GM12878 (cell line): ENCODE measurements around the gene DNAJB6. TPM values are rescaled to one million over a fixed set of nuclear protein-coding genes. Genes with fewer than 3 reads are reported as not detected.
A peak's percentile ranks its signal among the peaks of the same experiment; 100 is the strongest.

Experiments used
- ATAC-seq: fragments of 200-7000 bp; cut with Tn5 transposase; 3 replicates; pipeline ENCODE4 v1.9.1; 2020; ENCODE audit warnings: mild to moderate bottlenecking, moderate library complexity
- BruUV-seq: library from RNA; stranded (reverse); fragments of 400-500 nt; replicated peaks from 2 replicates; lab custom pipeline; 2021; lab: Mats Ljungman, UMichigan
- CTCF ChIA-PET: fragments of 300-600 bp; sonication (Branson Sonifier 250); formaldehyde crosslinking; extraction: SDS; loops from one replicate; lab custom pipeline; 2021; ENCODE audit warnings: inconsistent platforms; lab: Yijun Ruan, JAX
- POLR2A ChIA-PET: fragments of 350-600 bp; formaldehyde crosslinking; extraction: SDS; loops from one replicate; lab custom pipeline; 2021; ENCODE audit warnings: inconsistent platforms; lab: Charles Lee
- RAD21 ChIA-PET: fragments of 300-600 bp; sonication (Branson Sonifier 250); formaldehyde crosslinking; loops from one replicate; lab custom pipeline; 2023; ENCODE audit warnings: antibody characterized with exemption; ENCODE audit not compliant: unreplicated experiment; lab: Charles Lee
- SMC1A ChIA-PET: fragments of 300-600 bp; sonication (Branson Sonifier 250); formaldehyde crosslinking; loops from one replicate; lab custom pipeline; 2023; ENCODE audit not compliant: unreplicated experiment, uncharacterized antibody; lab: Charles Lee
- DNase-seq: peaks from one replicate; pipeline ENCODE4 v3.0.0-alpha.2; 2011; ENCODE audit warnings: low read depth, low spot score
- FAIRE-seq: peaks from 3 replicates; lab custom pipeline; 2011; peaks lifted over from hg19 to GRCh38; lab: Jason Lieb, UNC
- H2AFZ ChIP-seq: 2 replicates; pipeline ENCODE4 v1.6.0; 2011; ENCODE audit warnings: low read depth, low read length, control low read depth; ENCODE audit not compliant: control insufficient read depth
- H3K27ac ChIP-seq: 2 replicates; pipeline ENCODE4 v1.5.1; 2011; ENCODE audit warnings: control low read depth; ENCODE audit not compliant: control insufficient read depth, insufficient read depth
- H3K27me3 ChIP-seq, 2 experiments: replicated peaks in 1 of 2; 2 replicates each; pipeline versions ENCODE4 v1.6.0 to v1.6.1; 2011; ENCODE audit warnings: low read length in 1 of 2; ENCODE audit not compliant: control insufficient read depth in 2 of 2, insufficient read depth in 2 of 2
- H3K36me3 ChIP-seq, 2 experiments: 2 replicates each; pipeline ENCODE4 v1.5.1; 2011; ENCODE audit warnings: low read length in 1 of 2; ENCODE audit not compliant: control insufficient read depth in 2 of 2, insufficient read depth in 2 of 2
- H3K4me1 ChIP-seq: 2 replicates; pipeline ENCODE4 v1.6.1; 2011; ENCODE audit warnings: mild to moderate bottlenecking, low read length, moderate library complexity, mixed read lengths; ENCODE audit not compliant: control insufficient read depth, insufficient read depth
- H3K4me2 ChIP-seq: 2 replicates; pipeline ENCODE4 v1.6.0; 2011; ENCODE audit warnings: control low read depth; ENCODE audit not compliant: control insufficient read depth, insufficient read depth
- H3K4me3 ChIP-seq: fragments of 200-600 bp; sonication (generic); 2 replicates; pipeline ENCODE4 v1.5.1; 2016
- H3K79me2 ChIP-seq: 2 replicates; pipeline ENCODE4 v1.6.0; 2011; ENCODE audit warnings: low read length; ENCODE audit not compliant: control insufficient read depth, insufficient read depth
- H3K9ac ChIP-seq: 2 replicates; pipeline ENCODE4 v1.8.0; 2011; ENCODE audit warnings: low read length, control low read depth, mixed read lengths; ENCODE audit not compliant: control insufficient read depth, insufficient read depth
- H3K9me3 ChIP-seq: replicated peaks from 3 replicates; pipeline ENCODE4 v1.5.1; 2011; ENCODE audit warnings: mild to moderate bottlenecking, low read length; ENCODE audit not compliant: control insufficient read depth, insufficient read depth
- H4K20me1 ChIP-seq: 2 replicates; pipeline ENCODE4 v1.6.0; 2011; ENCODE audit not compliant: control insufficient read depth, insufficient read depth
- BCL3 ChIP-seq: IDR thresholded peaks from 2 replicates; pipeline ENCODE4 v1.6.1; 2011; ENCODE audit warnings: borderline replicate concordance, low read depth, mild to moderate bottlenecking, moderate library complexity, low read length; ENCODE audit not compliant: insufficient read depth, poor library complexity, severe bottlenecking
- CHD1 ChIP-seq: IDR thresholded peaks from 2 replicates; pipeline ENCODE4 v1.6.1; 2012; ENCODE audit warnings: low read depth, low read length, improper control_type of control experiment
- EED ChIP-seq: sonication (generic); IDR thresholded peaks from 2 replicates; pipeline ENCODE4 v1.6.1; 2016; ENCODE audit warnings: antibody characterized with exemption, low read depth
- FOXM1 ChIP-seq: IDR thresholded peaks from 2 replicates; pipeline ENCODE4 v1.6.1; 2012; ENCODE audit warnings: low read depth, mild to moderate bottlenecking, inconsistent platforms, low read length, moderate library complexity
- IRF4 ChIP-seq: IDR thresholded peaks from 2 replicates; pipeline ENCODE4 v1.6.1; 2011; ENCODE audit warnings: low read depth, low read length
- KLF5 ChIP-seq: fragments of 450-650 bp; IDR thresholded peaks from 2 replicates; pipeline ENCODE4 v1.6.1; 2014; ENCODE audit warnings: mild to moderate bottlenecking; ENCODE audit not compliant: partially characterized antibody
- MTA3 ChIP-seq: IDR thresholded peaks from 2 replicates; pipeline ENCODE4 v1.6.1; 2012; ENCODE audit warnings: low read length, inconsistent platforms, borderline replicate concordance
- NBN ChIP-seq: fragments of 450-650 bp; IDR thresholded peaks from 2 replicates; pipeline ENCODE4 v1.6.1; 2016
- PBX3 ChIP-seq: IDR thresholded peaks from 2 replicates; pipeline ENCODE4 v1.6.1; 2011; ENCODE audit warnings: mild to moderate bottlenecking, low read depth, low read length, moderate library complexity; ENCODE audit not compliant: insufficient replicate concordance
- POLR2AphosphoS5 ChIP-seq: IDR thresholded peaks from 2 replicates; pipeline ENCODE4 v1.6.1; 2011; ENCODE audit warnings: mild to moderate bottlenecking, low read length, inconsistent platforms
- WRNIP1 ChIP-seq: IDR thresholded peaks from 2 replicates; pipeline ENCODE4 v1.6.1; 2011; ENCODE audit warnings: low read depth, low read length, improper control_type of control experiment, borderline replicate concordance
- WGBS: methylation state at CpG from one replicate; pipeline ENCODE4 v1.1.6; 2016; ENCODE audit warnings: low lambda C conversion rate; ENCODE audit not compliant: insufficient replicate concordance, insufficient coverage; ENCODE audit errors: missing lambda C conversion rate; 5-methylcytosine and 5-hydroxymethylcytosine counted together
- in situ Hi-C: fragments of 300-500 bp; cut with MboI; formaldehyde crosslinking; loops from 9 replicates; pipeline ENCODE4 v1.14.3; 2018; ENCODE audit warnings: mixed read lengths
- intact Hi-C: fragments of 100-400 bp; cut with micrococcal nuclease; formaldehyde crosslinking; loops from one replicate; pipeline ENCODE4 v1.14.2; 2022; ENCODE audit not compliant: unreplicated experiment
- polyA plus RNA-seq, 11 experiments: library from polyadenylated mRNA; depleted of rRNA in 4 of 11; unstranded in 6 of 11; stranded (reverse) in 5 of 11; fragments of >200 nt; fragmentation: Nextera tagmentation in 4 of 11; fragmentation: Illumina TruSeq in 1 of 11; extraction: Ambion mirVana in 4 of 11; extraction: Trizol in 1 of 11; gene quantifications; 1 replicate in 1 of 11; 2 replicates in 10 of 11; pipeline versions ENCODE4 v1.2.1 to v1.2.3, GENCODE V29; 2011 to 2016; ENCODE audit warnings: inconsistent platforms in 2 of 11, missing spikeins in 2 of 11, low read depth in 1 of 11
- total RNA-seq, 4 experiments: library from RNA; depleted of rRNA in 3 of 4; stranded (reverse); fragments of >200 nt in 3 of 4; fragmentation: Illumina TruSeq in 1 of 4; extraction: Trizol in 1 of 4; gene quantifications; 2 replicates each; pipeline versions ENCODE4 v1.2.1 to v1.2.3, GENCODE V29; 2013 to 2021
- TF ChIP-seq, protein P1 (sequence below): IDR thresholded peaks from 2 replicates; pipeline ENCODE4 v1.6.1; 2011; ENCODE audit warnings: low read depth, mild to moderate bottlenecking, low read length, moderate library complexity, borderline replicate concordance; ENCODE audit errors: extremely low read depth

Gene DNAJB6
- total and polyA plus RNA-seq, 10 of the 15 experiments (the other 5 are each of a cell fraction or from before 2014, with no cell fraction given), result 34.5 to 117 (median 53.1) TPM

- no peak overlapping the region for H2AFZ ChIP-seq
- DNase-seq (no peak), FAIRE-seq (no peak), ATAC-seq (no peak)
- CTCF ChIA-PET, result no interaction called here
- no TSS peak for BruUV-seq
- H3K4me3 ChIP-seq, result no peak overlapping the region
- SMC1A ChIA-PET, result no interaction called here
- in situ Hi-C loops, result no loop called here
- no peak overlapping the region for H3K4me2 ChIP-seq
- POLR2A ChIA-PET, result no interaction called here
- H3K27me3 ChIP-seq, result no peaks in the 10 kb centered on the region
- H3K27ac ChIP-seq, result no peak overlapping the region
- intact Hi-C loops, result no loop called here
- no peak overlapping the region for H3K9ac ChIP-seq
- no peaks in the 10 kb centered on the region for H3K79me2 ChIP-seq
- H3K36me3 ChIP-seq, result peaks cover 4 to 10% of the 10 kb centered on the region in 2 experiments; a peak in 3 of 4 replicates
- RAD21 ChIA-PET, result no interaction called here
- H4K20me1 ChIP-seq, result no peaks in the 10 kb centered on the region
- no peaks in the 10 kb centered on the region for H3K4me1 ChIP-seq
- TF ChIP-seq CHD1, result no peak
- TF ChIP-seq EED, result no peak
- TF ChIP-seq WRNIP1, result no peak
- TF ChIP-seq MTA3, result no peak
- no peak for TF ChIP-seq NBN
- TF ChIP-seq POLR2AphosphoS5, result no peak
- TF ChIP-seq, protein P1, sequence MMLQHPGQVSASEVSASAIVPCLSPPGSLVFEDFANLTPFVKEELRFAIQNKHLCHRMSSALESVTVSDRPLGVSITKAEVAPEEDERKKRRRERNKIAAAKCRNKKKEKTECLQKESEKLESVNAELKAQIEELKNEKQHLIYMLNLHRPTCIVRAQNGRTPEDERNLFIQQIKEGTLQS, result no peak
- no peak for TF ChIP-seq FOXM1
- TF ChIP-seq KLF5, result no peak
- H3K9me3 ChIP-seq, result no peaks in the 10 kb centered on the region
- WGBS, result 35% methylated on average over 19 of the region's 19 CpGs
These were observed 74.8 kb downstream of the DNAJB6 start for GRCh38 chr7:157411580-157411979.

GRCh38 chr7:157412021-157412443, 75.2 kb downstream of the DNAJB6 start:
- no peak overlapping the region for H3K4me2 ChIP-seq
- no peaks in the 10 kb centered on the region for H3K9me3 ChIP-seq
- RAD21 ChIA-PET, result no interaction called here
- no peaks in the 10 kb centered on the region for H3K27me3 ChIP-seq
- no peaks in the 10 kb centered on the region for H3K79me2 ChIP-seq
- no peak overlapping the region for H3K4me3 ChIP-seq
- POLR2A ChIA-PET, result no interaction called here
- no peak overlapping the region for H3K9ac ChIP-seq
- H3K27ac ChIP-seq, result no peak overlapping the region
- ATAC-seq (no peak), FAIRE-seq (no peak), DNase-seq (no peak)
- peak; percentile 18 for TF ChIP-seq PBX3
- TF ChIP-seq BCL3, result peak; percentile 91
- TF ChIP-seq IRF4, result no peak
- WGBS, result 7% methylated on average over 11 of the region's 11 CpGs
- H2AFZ ChIP-seq, result no peak overlapping the region
- BruUV-seq, result no TSS peak
- H3K36me3 ChIP-seq, result peaks cover 5 to 10% of the 10 kb centered on the region in 2 experiments; a peak in 3 of 4 replicates
- intact Hi-C loops (no loop called here), in situ Hi-C loops (no loop called here)
- no peaks in the 10 kb centered on the region for H4K20me1 ChIP-seq
- H3K4me1 ChIP-seq, result no peaks in the 10 kb centered on the region
- CTCF ChIA-PET, result no interaction called here
- SMC1A ChIA-PET, result no interaction called here
